ENCODE results near the gene SLC25A25.

SLC25A25 gene

GRCh38 chr9:128117613-128118471 lies 49.8 kb downstream of the SLC25A25 start:
- Histone ChIP-seq H3K4me1 (peaks cover 9% of the 10 kb centered on the region), H3K27me3 (no peaks in the 10 kb centered on the region), H3K4me3 (ENCODE audit: low read depth, low read length) (peak overlapping the region; percentile 1; the same call in 1 of the 2 replicates), H3K9me3 (no peaks in the 10 kb centered on the region), H3K36me3 (peaks cover 27% of the 10 kb centered on the region)
- TF ChIP-seq CTCF (IDR thresholded peaks at IDR 0.05; ENCODE audit: low read depth, low read length): peak; percentile 100
- DNase-seq: peak; percentile 96

- H3K9me3 ChIP-seq: no peaks in the 10 kb centered on the region
- H3K36me3 ChIP-seq: peaks cover 30% of the 10 kb centered on the region
- peak; percentile 3 for DNase-seq
- H3K4me3 ChIP-seq (ENCODE audit: low read depth, low read length): no peak overlapping the region
- peaks cover 9% of the 10 kb centered on the region for H3K4me1 ChIP-seq
- H3K27me3 ChIP-seq: no peaks in the 10 kb centered on the region
- TF ChIP-seq CTCF (IDR thresholded peaks at IDR 0.05; ENCODE audit: low read depth, low read length): no peak
These were observed 50.4 kb downstream of the SLC25A25 start for GRCh38 chr9:128118472-128118857.

- H3K27me3 ChIP-seq: no peaks in the 10 kb centered on the region
- no peak overlapping the region for H3K4me3 ChIP-seq (ENCODE audit: low read depth, low read length)
- peak; percentile 32 for DNase-seq
- H3K4me1 ChIP-seq: peaks cover 9% of the 10 kb centered on the region
- H3K9me3 ChIP-seq: no peaks in the 10 kb centered on the region
- H3K36me3 ChIP-seq: peaks cover 36% of the 10 kb centered on the region
- no peak for TF ChIP-seq CTCF (IDR thresholded peaks at IDR 0.05; ENCODE audit: low read depth, low read length)
These were observed 51.1 kb downstream of the SLC25A25 start for GRCh38 chr9:128118971-128119665.

GRCh38 chr9:128120061-128120740 lies 52.2 kb downstream of the SLC25A25 start:
- peak; percentile 24 for DNase-seq
- Histone ChIP-seq H3K4me3 (ENCODE audit: low read depth, low read length) (no peak overlapping the region), H3K27me3 (no peaks in the 10 kb centered on the region), H3K4me1 (peaks cover 9% of the 10 kb centered on the region), H3K9me3 (no peaks in the 10 kb centered on the region), H3K36me3 (peaks cover 43% of the 10 kb centered on the region)
- no peak for TF ChIP-seq CTCF (IDR thresholded peaks at IDR 0.05; ENCODE audit: low read depth, low read length)

- Histone ChIP-seq H3K36me3 (peaks cover 43% of the 10 kb centered on the region), H3K4me1 (peaks cover 13% of the 10 kb centered on the region), H3K9me3 (no peaks in the 10 kb centered on the region), H3K4me3 (ENCODE audit: low read depth, low read length) (no peak overlapping the region), H3K27me3 (no peaks in the 10 kb centered on the region)
- no peak for TF ChIP-seq CTCF (IDR thresholded peaks at IDR 0.05; ENCODE audit: low read depth, low read length)
- peak; percentile 82 for DNase-seq
These were observed 52.9 kb downstream of the SLC25A25 start for GRCh38 chr9:128120741-128121465.
